HG03457 (cell line): ENCODE results near the gene NTHL1.
"Not testable (repeated sequence)": the region's sequence is repeated elsewhere in the genome, so short reads cannot be mapped to it uniquely, and the experiment has no call there.

Experiments
- ATAC-seq: cut with Tn5 transposase; IDR thresholded peaks from one replicate; pipeline ENCODE4 v1.9.1; 2021; ENCODE audit warnings: moderate number of reproducible peaks; ENCODE audit not compliant: unreplicated experiment

Gene NTHL1

DNA sequence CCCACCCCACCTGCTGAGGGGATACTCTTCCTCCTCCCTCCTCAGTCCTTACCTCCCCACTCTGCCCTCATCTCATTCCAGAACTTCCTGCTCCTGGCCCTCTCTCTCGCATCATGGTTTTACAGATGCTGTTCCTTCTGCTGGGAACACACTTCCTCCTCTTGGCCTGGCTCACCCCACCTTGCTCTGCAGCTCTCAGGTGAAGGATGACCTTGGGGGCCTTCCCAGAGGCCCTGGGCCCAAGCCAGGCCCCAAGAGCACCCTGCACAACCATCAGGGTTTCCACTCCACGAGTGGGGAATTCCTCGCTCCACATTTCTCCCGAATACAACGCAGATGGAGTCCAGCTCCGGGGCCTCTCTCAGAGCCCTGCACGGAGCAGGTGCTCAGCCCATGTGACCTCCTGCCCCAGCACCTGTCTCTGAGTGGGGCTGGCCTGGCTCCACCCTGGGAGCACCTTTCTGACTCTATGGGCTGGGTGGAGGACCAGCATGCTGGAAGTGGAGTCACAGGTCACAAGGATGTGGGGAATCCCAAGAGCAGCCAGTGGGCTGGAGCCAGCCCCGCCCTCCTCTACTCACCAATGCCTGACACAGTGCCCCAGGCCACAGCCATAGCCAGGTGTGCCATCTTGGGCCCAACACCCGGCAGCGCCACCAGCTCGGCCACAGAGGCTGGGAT, 4.5 kb downstream of the NTHL1 start:
- ATAC-seq, result no peak

DNA sequence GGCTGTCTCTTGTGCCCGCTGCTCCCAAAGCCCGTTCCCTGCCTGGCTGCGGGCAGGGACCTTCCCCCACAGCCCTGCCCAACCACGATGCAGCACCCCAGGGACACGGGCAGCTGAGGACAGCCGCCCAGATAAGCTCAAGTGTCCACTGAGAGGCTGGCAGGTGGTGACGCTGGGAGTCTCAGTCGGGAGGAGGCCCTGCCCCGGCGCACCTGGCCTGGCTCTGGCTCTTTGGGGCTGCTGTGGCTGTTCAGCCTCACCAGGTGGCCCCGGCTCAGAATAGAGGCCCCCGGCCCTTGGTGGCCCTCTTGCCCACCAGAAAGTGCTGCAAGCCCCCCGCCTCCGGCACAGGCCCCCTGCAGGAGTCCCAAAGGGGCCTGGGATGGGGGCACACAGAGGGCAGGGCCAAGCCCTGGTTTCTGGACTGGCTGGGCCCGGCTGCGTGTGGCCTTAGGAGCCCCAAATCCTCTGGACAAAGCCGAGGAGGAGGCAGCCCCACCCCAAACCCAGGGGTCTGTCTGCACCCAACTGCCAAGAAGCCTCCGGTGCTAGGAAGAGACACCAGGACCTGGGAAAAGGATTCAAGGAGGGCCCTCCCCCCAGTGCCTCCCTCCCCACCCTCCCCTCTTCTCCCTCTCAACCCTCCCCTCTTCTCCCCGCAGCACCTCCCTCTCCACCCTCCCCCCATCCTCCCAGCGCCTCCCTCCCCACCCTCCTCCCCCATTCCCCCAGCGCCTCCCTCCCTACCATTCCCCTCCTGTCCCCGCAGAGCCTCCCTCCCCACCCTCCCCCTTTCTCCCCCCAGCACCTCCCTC, 5.3 kb downstream of the NTHL1 start:
- ATAC-seq, result no peak

DNA sequence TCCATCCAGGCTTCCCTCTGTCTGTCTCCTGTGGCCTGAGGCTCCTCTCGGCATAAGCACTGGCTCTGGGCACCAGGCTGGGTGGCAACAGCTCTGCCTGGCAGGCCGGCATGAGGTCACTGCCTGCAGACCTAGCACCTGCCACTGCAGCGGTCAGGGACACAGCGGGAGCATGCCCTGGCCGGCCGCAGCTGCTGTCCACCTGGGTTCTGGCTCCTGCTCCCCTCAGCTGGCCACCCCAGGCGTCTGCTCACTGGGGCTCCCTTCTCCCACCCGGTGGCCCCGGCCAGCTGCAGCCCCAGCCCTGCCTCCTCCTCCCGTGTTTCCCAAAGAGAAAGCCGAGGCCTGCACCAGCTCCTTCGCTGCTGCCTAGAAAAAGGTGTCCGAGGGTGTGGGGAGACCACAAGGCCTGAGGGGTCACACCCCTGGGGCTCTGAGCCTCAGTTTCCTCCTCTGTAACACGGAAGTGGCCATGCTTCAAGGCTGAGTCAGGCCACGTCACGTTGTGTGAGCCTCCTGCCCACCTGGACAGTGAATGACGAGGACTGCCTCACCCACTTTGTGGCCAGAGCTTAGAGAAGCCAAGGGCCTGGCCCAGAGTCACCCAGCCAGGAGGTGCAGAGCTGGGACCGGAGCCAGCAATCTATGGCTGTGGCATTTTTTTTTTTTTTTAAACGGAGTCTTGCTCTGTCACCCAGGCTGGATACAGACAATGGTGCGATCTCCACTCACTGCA, 6.7 kb downstream of the NTHL1 start:
- ATAC-seq, result no peak

- no peak for ATAC-seq
Observed at GRCh38 chr16:2040041-2040786, 7.4 kb downstream of the NTHL1 start.

- ATAC-seq, result no peak
Observed at GRCh38 chr16:2039274-2040031, 8.2 kb downstream of the NTHL1 start.

- no peak for ATAC-seq
Observed at GRCh38 chr16:2038382-2039231, 9.0 kb downstream of the NTHL1 start.

DNA sequence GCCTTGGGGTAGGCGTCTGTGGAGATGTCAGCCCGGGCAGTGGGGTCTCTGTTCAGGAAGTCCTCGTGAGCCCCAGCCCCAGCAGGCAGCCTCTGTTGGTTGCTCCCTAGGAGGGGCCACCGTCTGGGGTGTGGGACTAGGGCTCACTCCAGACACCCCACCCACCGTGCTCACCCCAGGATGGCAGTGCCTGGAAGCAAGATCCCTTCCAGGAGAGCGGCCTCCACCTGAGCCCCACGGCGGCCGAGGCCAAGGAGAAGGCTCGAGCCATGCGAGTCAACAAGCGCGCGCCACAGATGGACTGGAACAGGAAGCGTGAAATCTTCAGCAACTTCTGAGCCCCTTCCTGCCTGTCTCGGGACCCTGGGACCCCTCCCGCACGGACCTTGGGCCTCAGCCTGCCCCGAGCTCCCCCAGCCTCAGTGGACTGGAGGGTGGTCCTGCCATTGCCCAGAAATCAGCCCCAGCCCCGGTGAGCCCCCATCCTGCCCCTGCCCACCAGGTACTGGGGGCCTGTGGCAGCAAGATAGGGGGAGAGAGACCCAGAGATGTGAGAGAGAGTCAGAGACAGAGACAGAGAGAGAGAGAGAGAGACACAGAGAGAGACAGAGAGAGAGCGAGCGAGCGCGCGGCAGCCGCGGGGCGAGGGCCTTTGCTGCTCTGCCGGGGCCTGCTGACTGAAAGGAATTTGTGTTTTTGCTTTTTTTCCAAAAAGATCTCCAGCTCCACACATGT, 9.8 kb downstream of the NTHL1 start:
- ATAC-seq, result no peak

DNA sequence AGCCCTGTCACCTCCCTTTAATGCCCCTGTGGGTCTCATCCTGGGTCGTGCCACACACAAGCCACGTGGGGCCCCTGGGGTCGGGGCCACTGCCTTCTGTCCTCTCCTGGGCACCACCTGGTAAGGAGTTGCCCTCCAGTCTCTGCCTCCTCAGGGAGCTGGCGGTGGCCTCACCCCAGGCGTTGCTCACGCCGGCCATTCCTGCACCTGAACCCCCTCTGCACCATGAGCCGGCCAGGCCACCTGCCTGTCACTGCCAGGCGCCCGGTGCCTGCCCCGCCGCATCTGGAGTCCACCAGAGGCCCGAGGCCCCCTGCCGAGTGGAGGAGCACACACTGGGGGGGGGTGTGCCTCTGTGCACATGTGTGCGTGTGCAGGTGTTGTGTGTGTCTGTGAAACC, 10.5 kb downstream of the NTHL1 start:
- no peak for ATAC-seq

DNA sequence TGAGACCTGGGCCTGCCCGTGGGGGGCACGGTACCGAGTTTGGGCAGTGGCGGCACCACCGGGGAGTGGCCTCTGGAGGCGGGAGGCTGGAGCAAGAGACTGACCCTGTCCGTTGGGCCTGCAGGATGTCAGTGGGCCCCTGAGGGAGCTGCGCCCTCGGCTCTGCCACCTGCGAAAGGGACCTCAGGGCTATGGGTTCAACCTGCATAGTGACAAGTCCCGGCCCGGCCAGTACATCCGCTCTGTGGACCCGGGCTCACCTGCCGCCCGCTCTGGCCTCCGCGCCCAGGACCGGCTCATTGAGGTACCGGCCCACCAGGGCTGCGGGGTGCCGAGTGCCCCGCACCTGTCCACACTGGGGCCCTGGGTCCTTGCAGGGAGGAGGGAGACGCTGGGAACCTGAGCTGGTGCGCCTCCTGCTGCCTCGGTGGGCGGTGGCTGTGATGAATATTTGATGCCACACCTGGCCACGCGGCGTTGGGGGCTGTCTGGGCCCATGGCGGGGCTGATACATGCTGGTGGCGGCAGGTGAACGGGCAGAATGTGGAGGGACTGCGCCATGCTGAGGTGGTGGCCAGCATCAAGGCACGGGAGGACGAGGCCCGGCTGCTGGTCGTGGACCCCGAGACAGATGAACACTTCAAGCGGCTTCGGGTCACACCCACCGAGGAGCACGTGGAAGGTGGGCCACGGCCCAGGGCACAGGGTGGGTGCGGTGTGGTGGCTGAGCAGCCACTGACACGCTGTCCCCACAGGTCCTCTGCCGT, 11.3 kb downstream of the NTHL1 start:
- ATAC-seq, result no peak

- no peak for ATAC-seq
Observed at GRCh38 chr16:2035431-2036199, 12.0 kb downstream of the NTHL1 start.

GRCh38 chr16:2034696-2035430, 12.8 kb downstream of the NTHL1 start:
- ATAC-seq, result no peak

DNA sequence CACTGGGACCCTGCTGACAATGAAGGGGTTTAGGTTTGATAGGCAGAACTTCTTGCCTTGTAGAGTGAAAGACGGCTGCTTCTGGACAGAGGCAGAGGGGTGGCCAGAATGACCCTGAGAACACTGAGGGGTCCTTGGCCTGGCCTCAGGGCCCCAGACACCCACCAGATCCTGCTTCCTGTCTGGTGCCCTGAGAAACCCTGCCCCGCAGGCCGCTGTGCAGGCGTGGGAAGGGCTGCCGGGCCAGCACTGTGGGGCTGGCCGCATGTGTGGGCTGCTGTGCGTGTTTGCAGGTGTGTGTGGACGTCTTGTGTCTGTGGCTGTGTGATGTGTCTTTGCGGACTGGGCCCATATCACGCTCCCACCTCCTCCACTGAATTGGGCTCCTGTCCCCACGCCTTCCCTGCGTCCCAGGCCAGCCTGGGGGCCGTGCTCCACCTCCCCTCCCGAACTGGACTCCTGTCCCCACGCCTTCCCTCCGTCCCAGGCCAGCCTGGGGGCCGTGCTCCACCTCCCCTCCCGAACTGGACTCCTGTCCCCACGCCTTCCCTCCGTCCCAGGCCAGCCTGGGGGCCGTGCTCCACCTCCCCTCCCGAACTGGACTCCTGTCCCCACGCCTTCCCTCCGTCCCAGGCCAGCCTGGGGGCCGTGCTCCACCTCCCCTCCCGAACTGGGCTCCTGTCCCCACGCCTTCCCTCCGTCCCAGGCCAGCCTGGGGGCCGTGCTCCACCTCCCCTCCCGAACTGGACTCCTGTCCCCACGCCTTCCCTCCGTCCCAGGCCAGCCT, 13.5 kb downstream of the NTHL1 start:
- not testable (repeated sequence) for ATAC-seq

GRCh38 chr16:2033057-2033908, 14.4 kb downstream of the NTHL1 start:
- no peak for ATAC-seq

- no peak for ATAC-seq
Observed at GRCh38 chr16:2032285-2033056, 15.2 kb downstream of the NTHL1 start.
